ENCODE measurements around the gene CAPZB.

CAPZB gene

DNA sequence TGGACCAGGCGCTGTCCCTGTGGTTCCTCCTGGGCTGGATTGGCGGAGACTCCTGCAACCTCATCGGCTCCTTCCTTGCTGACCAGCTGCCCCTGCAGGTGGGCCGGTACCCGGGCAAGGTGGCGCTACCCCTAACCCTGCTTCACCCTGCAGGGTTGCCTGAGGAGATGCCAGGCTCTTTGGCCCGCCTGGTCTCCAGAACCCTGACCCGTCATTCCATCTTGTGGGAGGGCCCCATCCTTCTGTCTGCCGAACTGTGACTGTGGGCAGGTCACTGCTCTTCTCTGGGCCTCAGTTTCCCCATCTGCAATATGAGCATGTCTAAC, 160.7 kb downstream of the CAPZB start:
- TF ChIP-seq, protein P1, sequence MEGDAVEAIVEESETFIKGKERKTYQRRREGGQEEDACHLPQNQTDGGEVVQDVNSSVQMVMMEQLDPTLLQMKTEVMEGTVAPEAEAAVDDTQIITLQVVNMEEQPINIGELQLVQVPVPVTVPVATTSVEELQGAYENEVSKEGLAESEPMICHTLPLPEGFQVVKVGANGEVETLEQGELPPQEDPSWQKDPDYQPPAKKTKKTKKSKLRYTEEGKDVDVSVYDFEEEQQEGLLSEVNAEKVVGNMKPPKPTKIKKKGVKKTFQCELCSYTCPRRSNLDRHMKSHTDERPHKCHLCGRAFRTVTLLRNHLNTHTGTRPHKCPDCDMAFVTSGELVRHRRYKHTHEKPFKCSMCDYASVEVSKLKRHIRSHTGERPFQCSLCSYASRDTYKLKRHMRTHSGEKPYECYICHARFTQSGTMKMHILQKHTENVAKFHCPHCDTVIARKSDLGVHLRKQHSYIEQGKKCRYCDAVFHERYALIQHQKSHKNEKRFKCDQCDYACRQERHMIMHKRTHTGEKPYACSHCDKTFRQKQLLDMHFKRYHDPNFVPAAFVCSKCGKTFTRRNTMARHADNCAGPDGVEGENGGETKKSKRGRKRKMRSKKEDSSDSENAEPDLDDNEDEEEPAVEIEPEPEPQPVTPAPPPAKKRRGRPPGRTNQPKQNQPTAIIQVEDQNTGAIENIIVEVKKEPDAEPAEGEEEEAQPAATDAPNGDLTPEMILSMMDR (IDR thresholded peaks at IDR 0.05; ENCODE audit: low read depth, low read length): no peak
- DNase-seq (ENCODE audit: low read depth, low spot score): no peak
- no peak overlapping the region for H3K4me3 ChIP-seq (ENCODE audit: low read depth, low read length)
- in situ Hi-C loops (cut with HindIII; ENCODE audit: low sequenced_read_pairs): no loop called here

DNA sequence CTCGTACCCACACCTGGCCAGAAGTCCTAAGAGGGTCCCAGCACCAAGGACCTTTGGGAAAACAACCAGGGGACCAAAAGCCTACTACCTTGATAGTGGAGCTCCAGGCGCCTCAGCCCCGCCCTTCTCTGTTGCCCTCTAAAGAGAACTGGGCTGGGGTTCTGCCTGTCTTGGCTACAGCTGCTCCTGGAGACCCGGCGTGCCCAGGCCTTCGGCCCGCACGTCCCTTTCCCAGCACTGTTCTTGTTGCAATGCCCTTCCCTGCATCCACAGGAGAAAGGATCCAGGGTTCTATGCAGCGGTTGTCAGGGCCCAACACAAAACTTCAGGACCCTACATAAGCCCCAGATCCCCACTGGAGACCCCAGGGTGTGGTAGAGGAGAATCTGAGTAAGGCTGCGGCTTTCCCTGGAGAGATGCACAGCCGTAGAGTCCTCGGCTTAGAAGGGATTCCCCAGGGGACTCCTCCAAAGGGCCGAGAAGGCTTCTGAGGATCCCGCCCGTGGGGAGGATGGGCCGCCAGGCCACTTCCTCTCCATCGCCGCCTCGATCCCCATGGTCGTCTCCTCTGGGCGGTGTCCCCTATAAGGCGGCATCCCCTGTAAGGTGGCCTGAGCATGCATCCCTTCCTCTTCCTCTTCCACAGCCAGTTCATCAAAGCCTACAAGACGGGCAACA, 161.2 kb downstream of the CAPZB start:
- no peak overlapping the region for H3K4me3 ChIP-seq (ENCODE audit: low read depth, low read length)
- TF ChIP-seq, protein P1 (IDR thresholded peaks at IDR 0.05; ENCODE audit: low read depth, low read length): no peak
- in situ Hi-C loops (cut with HindIII; ENCODE audit: low sequenced_read_pairs): no loop called here
- no peak for DNase-seq (ENCODE audit: low read depth, low spot score)

DNA sequence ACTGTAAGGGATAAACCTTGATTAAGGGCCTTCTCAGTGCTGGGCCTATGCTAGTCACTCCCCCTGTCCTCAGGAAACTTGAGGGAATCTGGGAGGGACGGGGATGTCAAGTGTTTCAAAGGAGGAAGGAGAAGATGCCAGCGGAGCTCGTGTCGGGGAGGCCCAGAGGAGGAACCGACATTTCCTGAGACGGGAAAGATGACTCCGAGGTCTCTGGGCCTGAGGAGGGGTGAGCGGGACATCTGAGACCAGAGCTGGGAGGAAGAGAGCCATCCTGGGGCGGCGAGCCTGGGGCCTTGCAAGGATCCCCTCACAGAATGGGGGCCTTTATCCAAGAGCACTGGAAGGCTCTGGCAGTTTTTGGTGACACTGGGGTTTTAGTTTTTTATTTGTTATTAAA, 162.9 kb downstream of the CAPZB start:
- in situ Hi-C loops (cut with HindIII; ENCODE audit: low sequenced_read_pairs): no loop called here
- TF ChIP-seq, protein P1 (IDR thresholded peaks at IDR 0.05; ENCODE audit: low read depth, low read length): no peak
- DNase-seq (ENCODE audit: low read depth, low spot score): no peak
- H3K4me3 ChIP-seq (ENCODE audit: low read depth, low read length): no peak overlapping the region

DNA sequence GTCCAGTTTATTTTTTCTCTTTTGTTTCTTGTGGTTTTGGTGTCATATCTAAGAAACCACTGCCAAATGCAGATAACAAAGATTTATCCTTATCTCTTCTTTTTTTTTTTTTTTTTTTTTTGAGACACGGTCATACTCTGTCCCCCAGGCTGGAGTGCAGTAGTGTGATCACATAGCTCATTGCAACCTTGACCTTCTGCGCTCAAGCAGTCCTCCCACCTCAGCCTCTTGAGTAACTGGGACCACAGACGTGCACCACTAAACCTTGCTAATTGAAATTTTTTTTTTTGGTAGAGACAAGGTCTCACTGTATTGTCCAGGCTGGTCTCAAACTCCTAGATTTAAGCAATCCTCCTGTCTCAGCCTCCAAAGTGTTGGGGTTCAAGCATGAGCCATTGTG, 164.3 kb downstream of the CAPZB start:
- DNase-seq (ENCODE audit: low read depth, low spot score): no peak
- TF ChIP-seq, protein P1 (IDR thresholded peaks at IDR 0.05; ENCODE audit: low read depth, low read length): no peak
- in situ Hi-C loops (cut with HindIII; ENCODE audit: low sequenced_read_pairs): no loop called here
- no peak overlapping the region for H3K4me3 ChIP-seq (ENCODE audit: low read depth, low read length)

DNA sequence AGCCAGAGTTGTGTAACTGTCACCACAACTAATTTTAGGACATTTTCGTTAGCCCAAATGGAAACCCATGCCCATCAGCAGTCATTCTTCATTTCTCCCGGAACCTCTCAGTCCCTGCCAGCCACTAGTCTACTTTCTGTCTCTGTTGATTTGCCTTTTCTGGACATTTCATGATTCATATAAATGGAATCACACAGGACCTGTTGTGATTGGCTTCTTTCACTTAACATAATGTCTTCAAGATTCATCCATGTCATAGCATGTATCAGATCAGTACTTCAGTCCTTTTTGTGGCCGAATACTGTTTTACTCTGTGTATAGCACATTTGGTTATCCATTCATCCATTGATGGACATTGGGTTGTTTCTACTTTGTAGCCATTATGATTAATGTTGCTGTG, 166.1 kb downstream of the CAPZB start:
- no peak for DNase-seq (ENCODE audit: low read depth, low spot score)
- TF ChIP-seq, protein P1 (IDR thresholded peaks at IDR 0.05; ENCODE audit: low read depth, low read length): no peak
- in situ Hi-C loops (cut with HindIII; ENCODE audit: low sequenced_read_pairs): no loop called here

DNA sequence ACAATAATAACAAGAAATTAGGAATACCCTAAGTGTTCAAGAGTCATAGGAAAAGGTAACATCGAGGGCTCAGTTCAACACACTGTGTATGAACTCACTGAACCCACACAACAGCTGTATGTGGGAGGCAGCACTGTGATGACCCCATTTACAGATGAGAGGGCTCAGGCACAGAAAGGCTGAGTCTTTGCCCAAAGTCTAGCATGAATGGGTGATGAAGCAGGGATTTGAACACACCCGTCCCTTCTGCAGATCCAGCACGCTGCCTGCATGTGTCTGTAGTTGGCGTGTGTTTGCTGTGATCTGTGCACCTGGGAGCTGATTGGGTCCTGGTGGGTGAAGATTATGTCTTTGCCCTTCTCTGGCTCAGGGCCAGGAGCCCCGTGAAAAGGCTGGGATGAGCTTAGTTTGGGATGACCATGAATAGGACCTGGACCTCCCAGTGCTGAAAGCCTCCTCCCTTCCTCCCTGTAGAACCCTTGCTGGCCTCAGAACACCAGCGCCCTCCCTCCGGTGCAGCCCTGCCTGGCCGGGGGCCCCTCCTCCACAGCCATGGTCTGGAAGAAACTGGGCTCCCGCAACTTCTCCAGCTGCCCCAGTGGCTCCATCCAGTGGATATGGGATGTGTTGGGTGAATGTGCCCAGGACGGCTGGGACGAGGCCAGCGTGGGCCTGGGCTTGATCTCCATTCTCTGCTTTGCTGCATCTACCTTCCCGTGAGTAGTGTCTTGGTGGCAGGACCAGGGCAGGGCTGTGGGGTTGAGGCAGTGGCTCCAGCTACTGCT, 168.0 kb downstream of the CAPZB start:
- H3K4me3 ChIP-seq (ENCODE audit: low read depth, low read length): no peak overlapping the region
- in situ Hi-C loops (cut with HindIII; ENCODE audit: low sequenced_read_pairs): no loop called here
- no peak for DNase-seq (ENCODE audit: low read depth, low spot score)
- TF ChIP-seq, protein P1 (IDR thresholded peaks at IDR 0.05; ENCODE audit: low read depth, low read length): peak; percentile 7

More for the DNA sequence above, 166.1 kb downstream of the CAPZB start:
- no peak overlapping the region for H3K4me3 ChIP-seq (ENCODE audit: low read depth, low read length)

Data from astrocyte of the spinal cord (primary cell).